KMS-11 (cell line): ENCODE measurements around the gene UBE2E1.

ENCODE experiments used
- H2AFZ ChIP-seq: fragments of 200-600 bp; sonication (generic); 2 replicates; pipeline ENCODE4 v1.6.1; 2016; ENCODE audit warnings: antibody characterized with exemption, mixed run types, low read depth
- H3K27ac ChIP-seq: fragments of 200-600 bp; sonication (generic); 2 replicates; pipeline ENCODE4 v1.6.1; 2016; ENCODE audit warnings: mild to moderate bottlenecking, mixed run types
- H3K27me3 ChIP-seq: fragments of 200-600 bp; sonication (generic); 2 replicates; pipeline ENCODE4 v1.6.1; 2017; ENCODE audit warnings: mild to moderate bottlenecking, low read depth, mixed run types, moderate library complexity; ENCODE audit not compliant: insufficient read depth
- H3K36me3 ChIP-seq: fragments of 200-600 bp; sonication (generic); 2 replicates; pipeline ENCODE4 v1.6.1; 2017; ENCODE audit warnings: mild to moderate bottlenecking, mixed run types; ENCODE audit not compliant: insufficient read depth
- H3K4me1 ChIP-seq: fragments of 200-600 bp; sonication (generic); 2 replicates; pipeline ENCODE4 v1.6.1; 2016; ENCODE audit warnings: mild to moderate bottlenecking, low read depth, mixed run types; ENCODE audit not compliant: poor library complexity, severe bottlenecking
- H3K4me2 ChIP-seq: fragments of 200-600 bp; sonication (generic); 2 replicates; pipeline ENCODE4 v1.7.0; 2016; ENCODE audit warnings: mild to moderate bottlenecking, mixed run types
- H3K4me3 ChIP-seq: fragments of 200-600 bp; sonication (generic); IDR thresholded peaks from 2 replicates; pipeline ENCODE4 v1.6.1; 2017; ENCODE audit warnings: low read depth, low read length, mixed read lengths; ENCODE audit not compliant: insufficient read depth
- H3K79me2 ChIP-seq: fragments of 200-600 bp; sonication (generic); 2 replicates; pipeline ENCODE4 v1.6.1; 2016; ENCODE audit warnings: low read depth, mixed run types; ENCODE audit not compliant: insufficient read depth
- H3K9ac ChIP-seq: fragments of 200-600 bp; sonication (generic); 2 replicates; pipeline ENCODE4 v1.6.1; 2016; ENCODE audit warnings: mild to moderate bottlenecking, mixed run types
- H4K20me1 ChIP-seq: fragments of 200-600 bp; sonication (generic); 2 replicates; pipeline ENCODE4 v1.6.1; 2016; ENCODE audit warnings: mild to moderate bottlenecking, mixed run types; ENCODE audit not compliant: insufficient read depth
- CTCF ChIP-seq: fragments of 200-600 bp; sonication (generic); conservative IDR thresholded peaks from 2 replicates; pipeline ENCODE4 v1.6.1; 2017; ENCODE audit warnings: low read depth, mild to moderate bottlenecking, antibody characterized with exemption, low read length, moderate library complexity, mixed read lengths

The UBE2E1 gene

DNA sequence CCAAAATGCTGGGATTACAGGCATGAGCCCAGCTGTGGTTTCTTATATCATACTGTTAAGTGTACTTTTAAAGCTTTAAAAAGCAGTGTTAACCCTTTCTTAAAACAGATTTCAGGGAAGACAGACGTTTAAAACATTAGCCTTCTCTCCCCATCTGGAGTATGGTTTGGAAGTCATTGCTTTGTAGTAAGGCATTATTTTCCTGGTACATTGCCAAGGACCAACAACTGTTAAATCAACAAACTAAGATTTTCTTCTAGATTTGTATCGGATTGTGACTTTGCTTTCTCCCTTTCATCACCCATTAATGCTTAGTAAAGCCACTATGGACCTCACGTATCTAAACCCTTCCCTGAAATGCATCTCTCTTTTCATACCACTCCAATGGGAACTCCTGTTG, 50.5 kb downstream of the UBE2E1 start:
- Histone ChIP-seq H4K20me1 (peaks cover 34% of the 10 kb centered on the region; the same call in 1 of the 2 replicates), H3K36me3 (no peaks in the 10 kb centered on the region), H3K4me3 (no peak overlapping the region), H3K9ac (no peak overlapping the region), H3K4me2 (no peak overlapping the region), H3K79me2 (peaks cover 88% of the 10 kb centered on the region), H2AFZ (no peak overlapping the region), H3K4me1 (peaks cover 54% of the 10 kb centered on the region), H3K27me3 (no peaks in the 10 kb centered on the region), H3K27ac (no peak overlapping the region)
- no peak for TF ChIP-seq CTCF

DNA sequence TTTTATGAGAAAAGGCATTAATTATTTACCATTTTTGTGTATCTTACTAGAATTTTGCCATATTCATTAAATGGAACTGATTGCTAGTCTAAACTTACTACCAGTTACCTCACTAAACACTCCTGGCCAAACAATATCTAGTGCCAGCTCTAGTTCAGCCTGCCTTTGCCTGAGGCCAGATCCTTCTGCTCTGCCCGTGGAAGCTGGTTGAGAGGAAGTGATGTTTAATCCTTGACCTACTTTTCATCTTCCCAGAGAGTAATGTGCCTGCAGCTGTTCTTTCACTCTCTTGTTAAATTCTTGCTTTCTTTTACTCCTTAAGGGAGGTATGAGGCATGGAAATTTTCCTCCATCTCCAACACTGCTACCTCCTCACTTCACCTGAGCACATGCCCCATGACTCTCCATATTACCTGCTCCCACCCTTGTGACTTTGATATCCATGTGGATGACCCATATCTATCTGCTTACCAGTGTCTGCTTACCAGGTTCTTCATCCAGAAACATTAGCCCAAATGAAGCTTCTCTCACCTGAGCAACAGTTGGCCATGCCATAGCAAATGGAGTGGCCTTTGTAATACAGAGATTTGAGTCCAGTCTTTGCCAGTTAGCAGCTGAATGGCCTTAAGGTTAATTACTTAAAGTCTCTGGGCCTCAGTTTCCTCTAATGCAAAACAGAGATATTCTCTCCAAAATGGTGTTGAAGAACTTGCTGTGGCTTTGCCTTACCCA, 53.4 kb downstream of the UBE2E1 start:
- H3K79me2 ChIP-seq: peaks cover 93% of the 10 kb centered on the region
- H4K20me1 ChIP-seq: peaks cover 35% of the 10 kb centered on the region; the same call in 1 of the 2 replicates
- H3K27me3 ChIP-seq: no peaks in the 10 kb centered on the region
- TF ChIP-seq CTCF: no peak
- peaks cover 60% of the 10 kb centered on the region for H3K4me1 ChIP-seq
- peak overlapping the region; percentile 8; the same call in 1 of the 2 replicates for H3K27ac ChIP-seq
- H3K4me2 ChIP-seq: peak overlapping the region; percentile 46; the same call in 1 of the 2 replicates
- no peak overlapping the region for H2AFZ ChIP-seq
- no peak overlapping the region for H3K9ac ChIP-seq
- no peak overlapping the region for H3K4me3 ChIP-seq
- H3K36me3 ChIP-seq: no peaks in the 10 kb centered on the region

DNA sequence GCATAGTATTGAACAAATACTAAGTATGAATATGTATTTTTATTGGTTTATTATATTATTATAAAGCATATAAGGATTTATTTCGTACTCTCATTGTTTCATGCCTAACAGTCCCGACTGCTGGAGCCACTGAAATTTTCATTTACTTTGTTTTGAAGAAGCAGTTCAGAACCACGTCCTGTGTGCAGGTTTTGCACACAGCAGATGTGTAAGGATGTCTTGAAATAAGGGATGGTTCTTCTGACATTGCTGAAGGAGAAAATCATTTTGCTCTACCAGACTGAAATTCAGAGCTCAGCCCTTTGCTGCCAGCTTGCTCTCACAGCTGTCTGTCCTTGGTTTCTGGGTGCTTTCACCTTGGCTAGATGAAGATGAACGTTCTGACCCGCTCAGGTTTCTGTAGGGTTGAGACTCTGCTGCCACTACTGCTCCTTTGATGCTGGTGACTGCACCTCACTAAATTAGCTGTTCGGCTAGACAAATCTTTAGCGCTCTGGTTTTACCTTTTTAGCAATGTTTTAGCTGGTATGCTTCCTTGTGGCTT, 54.2 kb downstream of the UBE2E1 start:
- Histone ChIP-seq H3K36me3 (no peaks in the 10 kb centered on the region), H3K27ac (no peak overlapping the region; the same call in 1 of the 2 replicates), H3K4me1 (peaks cover 67% of the 10 kb centered on the region), H3K4me2 (0 out of 2 replicates have a peak overlapping the region, but pooled peaks have one; percentile 24), H3K4me3 (no peak overlapping the region), H3K27me3 (no peaks in the 10 kb centered on the region), H3K9ac (no peak overlapping the region), H3K79me2 (peaks cover 93% of the 10 kb centered on the region), H2AFZ (no peak overlapping the region), H4K20me1 (peaks cover 30% of the 10 kb centered on the region; the same call in 1 of the 2 replicates)
- no peak for TF ChIP-seq CTCF

GRCh38 chr3:23861689-23862088, 55.9 kb downstream of the UBE2E1 start:
- no peak overlapping the region for H3K27ac ChIP-seq
- H3K27me3 ChIP-seq: no peaks in the 10 kb centered on the region
- H4K20me1 ChIP-seq: peaks cover 30% of the 10 kb centered on the region; the same call in 1 of the 2 replicates
- no peak overlapping the region for H3K4me2 ChIP-seq
- peaks cover 64% of the 10 kb centered on the region for H3K4me1 ChIP-seq
- TF ChIP-seq CTCF: no peak
- H3K79me2 ChIP-seq: peaks cover 91% of the 10 kb centered on the region
- H3K9ac ChIP-seq: no peak overlapping the region
- no peak overlapping the region for H3K4me3 ChIP-seq
- no peak overlapping the region for H2AFZ ChIP-seq
- H3K36me3 ChIP-seq: no peaks in the 10 kb centered on the region
